GM11168 (cell line): ENCODE data around the gene FOXG1.

Experiments used
- in situ Hi-C: fragments of 300-500 bp; cut with MboI; formaldehyde crosslinking; loops from one replicate; pipeline ENCODE4 v1.12.0; 2022; ENCODE audit warnings: low sequenced_read_pairs; ENCODE audit not compliant: unreplicated experiment

FOXG1 gene

GRCh38 chr14:28760431-28760996 is 6.1 kb upstream of the FOXG1 start:
- in situ Hi-C loops: loop anchor here (25.0 kb wide), 2 partner anchors 452 to 777 kb away; no protein-coding TSS in a partner anchor

- in situ Hi-C loops: loop anchor here (25.0 kb wide), 2 partner anchors 451 to 776 kb away; no protein-coding TSS in a partner anchor
Observed at GRCh38 chr14:28761438-28762291, 4.9 kb upstream of the FOXG1 start.

- in situ Hi-C loops: loop anchor here (25.0 kb wide), 2 partner anchors 450 to 775 kb away; no protein-coding TSS in a partner anchor
Observed at GRCh38 chr14:28762303-28762954, 4.2 kb upstream of the FOXG1 start.

- in situ Hi-C loops: loop anchor here (25.0 kb wide), 2 partner anchors 449 to 774 kb away; no protein-coding TSS in a partner anchor
Observed at GRCh38 chr14:28762955-28763326, 3.6 kb upstream of the FOXG1 start.

DNA sequence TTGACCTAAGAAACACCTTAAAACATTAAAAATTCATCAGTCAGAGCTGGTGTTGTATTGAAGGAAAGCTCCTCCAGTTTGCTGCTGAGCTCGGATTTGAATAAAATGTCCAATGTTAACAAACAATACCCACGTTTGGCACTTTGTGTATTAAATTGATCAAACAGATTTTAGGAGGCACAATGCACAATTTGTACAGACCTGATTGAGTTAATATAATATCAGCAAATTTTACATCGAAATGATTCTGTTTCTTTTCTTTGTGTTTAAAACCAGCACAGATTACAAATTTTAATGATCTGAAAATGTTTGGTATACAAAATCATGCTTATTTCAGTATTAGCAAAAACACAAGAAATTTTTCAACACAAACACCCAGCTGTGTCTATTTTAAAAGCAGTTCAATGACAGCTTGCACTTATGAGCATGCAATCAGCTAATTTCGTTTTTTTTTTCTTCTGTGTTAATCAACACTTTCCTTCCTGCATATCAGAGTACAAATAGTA is 2.8 kb upstream of the FOXG1 start:
- in situ Hi-C loops: loop anchor here (25.0 kb wide), 2 partner anchors 448 to 773 kb away; no protein-coding TSS in a partner anchor

DNA sequence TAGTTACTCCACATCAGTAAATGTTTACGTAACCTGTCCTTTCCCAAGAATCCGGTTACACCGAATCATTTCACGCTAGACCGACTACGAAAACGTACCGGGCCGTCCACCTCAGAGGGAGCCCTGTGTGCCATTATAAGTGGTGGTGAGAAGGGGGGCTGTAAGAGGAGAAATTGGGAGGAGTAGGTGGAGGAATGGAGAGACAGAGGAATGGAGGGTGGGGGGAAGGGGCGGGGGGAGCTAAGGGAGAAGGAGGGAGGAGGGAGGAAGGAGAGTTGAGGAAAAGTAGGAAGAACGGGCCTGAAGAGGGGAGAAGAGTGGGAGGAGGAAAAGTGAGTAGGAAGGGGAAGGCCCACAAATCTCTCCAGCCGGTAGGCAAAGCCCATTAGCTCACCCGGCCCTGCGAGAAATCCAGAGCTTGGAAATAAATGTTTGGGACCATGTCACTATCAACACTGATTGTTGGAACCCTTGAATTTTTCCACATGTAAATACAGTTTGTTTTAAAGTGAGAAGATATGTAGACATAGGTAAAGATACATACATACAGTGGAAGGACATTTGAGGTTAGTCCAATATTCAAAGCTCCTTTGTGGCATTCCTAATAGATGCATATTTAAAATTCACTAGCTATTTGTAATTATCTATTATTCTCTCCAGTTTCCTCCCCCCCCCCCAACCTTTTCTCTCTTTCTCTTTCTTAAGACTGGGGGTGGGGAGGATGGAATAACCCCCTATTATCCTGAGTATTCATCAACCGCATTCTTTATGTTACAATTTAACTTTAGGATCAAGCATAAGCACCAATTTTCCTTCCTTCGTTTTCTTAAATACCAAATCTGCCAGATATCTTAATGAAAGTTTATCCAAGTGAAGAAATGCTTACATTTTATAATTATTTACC is 2.1 kb upstream of the FOXG1 start:
- in situ Hi-C loops: loop anchor here (25.0 kb wide), 2 partner anchors 448 to 773 kb away; no protein-coding TSS in a partner anchor

- in situ Hi-C loops: loop anchor here (25.0 kb wide), 2 partner anchors 447 to 772 kb away; no protein-coding TSS in a partner anchor
Observed at GRCh38 chr14:28765169-28765830, 1.3 kb upstream of the FOXG1 start.

DNA sequence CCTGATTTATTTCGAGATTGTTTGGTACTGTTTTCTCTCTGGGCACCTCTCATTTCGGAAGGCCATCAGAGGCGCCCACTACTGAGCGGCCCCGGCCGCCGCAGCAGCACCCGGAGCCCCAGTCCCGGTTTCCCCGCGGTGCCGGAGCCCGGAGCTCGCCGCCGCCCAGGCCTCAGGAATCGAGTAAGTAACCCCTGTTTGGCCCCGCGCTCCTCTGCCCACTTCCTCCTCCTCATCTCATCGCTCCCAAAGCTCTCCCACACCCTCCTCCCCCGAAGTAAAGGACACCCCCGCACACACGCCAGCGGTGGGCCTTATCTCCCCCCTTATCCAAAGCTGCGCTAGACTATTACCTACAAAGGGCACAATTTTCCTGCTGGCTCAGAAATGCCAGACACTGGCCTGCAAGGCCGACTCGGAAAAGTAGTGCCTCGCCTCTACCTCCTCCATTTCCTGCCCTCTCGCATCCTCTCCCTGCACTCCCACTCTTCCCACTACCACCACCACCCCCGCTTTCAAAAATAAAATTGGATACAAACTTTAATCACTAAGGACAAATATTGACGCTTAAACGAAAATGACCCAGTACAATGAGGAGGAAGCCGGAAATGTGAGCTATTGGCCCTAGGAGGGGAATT is 637 bp upstream of the FOXG1 start:
- in situ Hi-C loops: loop anchor here (25.0 kb wide), 2 partner anchors 446 to 771 kb away; no protein-coding TSS in a partner anchor

DNA sequence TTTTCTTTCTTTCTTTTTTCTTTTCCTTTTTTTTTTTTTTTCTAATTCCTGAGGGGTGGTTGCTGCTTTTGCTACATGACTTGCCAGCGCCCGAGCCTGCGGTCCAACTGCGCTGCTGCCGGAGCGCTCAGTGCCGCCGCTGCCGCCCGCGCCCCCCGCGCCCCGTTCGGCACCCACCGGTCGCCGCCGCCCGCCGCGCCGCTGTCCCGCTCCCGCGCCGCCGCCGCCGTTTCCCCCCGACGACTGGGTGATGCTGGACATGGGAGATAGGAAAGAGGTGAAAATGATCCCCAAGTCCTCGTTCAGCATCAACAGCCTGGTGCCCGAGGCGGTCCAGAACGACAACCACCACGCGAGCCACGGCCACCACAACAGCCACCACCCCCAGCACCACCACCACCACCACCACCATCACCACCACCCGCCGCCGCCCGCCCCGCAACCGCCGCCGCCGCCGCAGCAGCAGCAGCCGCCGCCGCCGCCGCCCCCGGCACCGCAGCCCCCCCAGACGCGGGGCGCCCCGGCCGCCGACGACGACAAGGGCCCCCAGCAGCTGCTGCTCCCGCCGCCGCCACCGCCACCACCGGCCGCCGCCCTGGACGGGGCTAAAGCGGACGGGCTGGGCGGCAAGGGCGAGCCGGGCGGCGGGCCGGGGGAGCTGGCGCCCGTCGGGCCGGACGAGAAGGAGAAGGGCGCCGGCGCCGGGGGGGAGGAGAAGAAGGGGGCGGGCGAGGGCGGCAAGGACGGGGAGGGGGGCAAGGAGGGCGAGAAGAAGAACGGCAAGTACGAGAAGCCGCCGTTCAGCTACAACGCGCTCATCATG is 654 bp downstream of the FOXG1 start:
- in situ Hi-C loops: loop anchor here (25.0 kb wide), 2 partner anchors 445 to 770 kb away; no protein-coding TSS in a partner anchor

- in situ Hi-C loops: loop anchor here (25.0 kb wide), 2 partner anchors 444 to 769 kb away; no protein-coding TSS in a partner anchor
Observed at GRCh38 chr14:28767853-28768741, 1.5 kb downstream of the FOXG1 start.

- in situ Hi-C loops: loop anchor here (25.0 kb wide), 2 partner anchors 443 to 768 kb away; no protein-coding TSS in a partner anchor
Observed at GRCh38 chr14:28769276-28769880, 2.8 kb downstream of the FOXG1 start.

DNA sequence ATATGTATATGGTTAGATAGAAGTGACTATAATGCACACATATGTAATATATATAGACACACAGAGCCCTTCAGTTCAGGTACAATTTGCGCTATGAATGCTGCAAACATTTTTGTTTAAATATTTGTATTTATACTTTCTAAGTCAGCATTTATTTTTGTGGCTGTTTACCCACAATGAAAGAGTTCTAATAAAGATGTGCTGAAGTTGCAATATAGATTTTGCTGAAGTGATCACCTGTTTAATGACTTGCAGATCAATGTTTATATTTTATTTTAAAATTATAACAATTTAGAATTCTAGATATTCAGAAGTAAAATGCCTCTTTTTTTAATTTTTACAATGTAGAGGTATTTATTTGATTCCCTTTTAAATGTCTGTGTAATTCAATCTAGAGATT is 3.5 kb downstream of the FOXG1 start:
- in situ Hi-C loops: loop anchor here (25.0 kb wide), 2 partner anchors 442 to 767 kb away; no protein-coding TSS in a partner anchor

DNA sequence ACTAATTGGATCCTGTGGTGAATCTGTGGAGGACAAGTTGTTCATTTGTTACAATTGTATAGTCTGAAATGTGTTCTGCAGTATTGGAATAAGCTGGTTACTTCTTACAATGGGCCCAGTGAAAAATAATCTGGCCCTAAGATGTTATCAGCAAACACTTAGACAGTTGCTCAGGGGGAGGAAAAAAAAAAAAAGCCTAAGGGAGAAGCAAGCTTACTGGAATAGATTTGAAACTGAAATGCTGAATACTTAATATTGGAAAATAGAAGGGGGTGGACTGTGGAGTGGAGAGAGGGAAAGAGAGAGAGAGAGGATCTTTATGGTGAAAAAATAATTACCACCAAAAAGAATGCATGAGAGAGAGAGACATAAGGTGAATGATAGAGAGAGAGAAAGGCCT is 4.0 kb downstream of the FOXG1 start:
- in situ Hi-C loops: loop anchor here (25.0 kb wide), 2 partner anchors 442 to 767 kb away; no protein-coding TSS in a partner anchor

- in situ Hi-C loops: loop anchor here (25.0 kb wide), 2 partner anchors 441 to 766 kb away; no protein-coding TSS in a partner anchor
Observed at GRCh38 chr14:28771168-28771567, 4.6 kb downstream of the FOXG1 start.

GRCh38 chr14:28772613-28773012 is 6.0 kb downstream of the FOXG1 start:
- in situ Hi-C loops: loop anchor here (25.0 kb wide), 2 partner anchors 440 to 765 kb away; no protein-coding TSS in a partner anchor

GRCh38 chr14:28773176-28773575 is 6.6 kb downstream of the FOXG1 start:
- in situ Hi-C loops: loop anchor here (25.0 kb wide), 2 partner anchors 439 to 764 kb away; no protein-coding TSS in a partner anchor
